K562 (cell line): ENCODE data around the gene ANKFN1. TPM values are rescaled to one million over a fixed set of nuclear protein-coding genes. Genes with fewer than 3 reads are reported as not detected.

ENCODE experiments used
- ATAC-seq: fragments of 200-7000 bp; cut with Tn5 transposase; 3 replicates; pipeline ENCODE4 v1.9.1; 2020; ENCODE audit warnings: moderate library complexity
- BruUV-seq: library from RNA; stranded (reverse); fragments of 400-500 nt; replicated peaks from 2 replicates; lab custom pipeline; 2021; lab: Mats Ljungman, UMichigan
- CTCF ChIA-PET: fragments of 300-600 bp; formaldehyde crosslinking; extraction: SDS; loops from one replicate; lab custom pipeline; 2021; ENCODE audit warnings: low intra/inter-chr PET ratio; lab: Yijun Ruan, JAX
- POLR2A ChIA-PET: fragments of 300-600, 350-650 bp; sonication (Branson Sonifier 250); formaldehyde crosslinking; extraction: SDS; loops from one replicate; lab custom pipeline; 2021; ENCODE audit warnings: antibody characterized with exemption, inconsistent platforms; lab: Yijun Ruan, JAX
- DNase-seq, 4 experiments: peaks; one replicate each; pipeline versions ENCODE4 v3.0.0 to v3.0.0-alpha.2; 2011 to 2018; ENCODE audit warnings: low spot score in 3 of 4, mixed read lengths in 3 of 4; ENCODE audit errors: extremely low read depth in 1 of 4
- FAIRE-seq: peaks from 2 replicates; lab custom pipeline; 2011; peaks lifted over from hg19 to GRCh38; lab: Jason Lieb, UNC
- H2AFZ ChIP-seq: 2 replicates; pipeline ENCODE4 v1.6.0; 2011; ENCODE audit warnings: low read depth, low read length, control low read depth, inconsistent platforms
- H3K27ac ChIP-seq: fragments of 200-600 bp; 3 replicates; pipeline ENCODE4 v1.8.0; 2011; ENCODE audit warnings: low read depth, mild to moderate bottlenecking, control low read depth, inconsistent platforms, low read length, moderate library complexity, mixed read lengths; ENCODE audit errors: extremely low read depth
- H3K27me3 ChIP-seq, 2 experiments: fragments of 300-600 bp in 1 of 2; 2 replicates in 1 of 2; 3 replicates in 1 of 2; pipeline versions ENCODE4 v1.6.0 to v1.8.0; 2011; ENCODE audit warnings: inconsistent platforms in 2 of 2, low read length in 2 of 2, mild to moderate bottlenecking in 1 of 2, mixed read lengths in 1 of 2, moderate library complexity in 1 of 2; ENCODE audit not compliant: control insufficient read depth in 2 of 2, insufficient read depth in 2 of 2
- H3K36me3 ChIP-seq: fragments of 300-600 bp; 3 replicates; pipeline ENCODE4 v1.8.0; 2011; ENCODE audit warnings: mild to moderate bottlenecking, low read length, inconsistent platforms; ENCODE audit not compliant: control insufficient read depth, insufficient read depth
- H3K4me1 ChIP-seq, 2 experiments: fragments of 200-600 bp in 1 of 2; replicated peaks in 1 of 2; 2 replicates in 1 of 2; 3 replicates in 1 of 2; pipeline versions ENCODE4 v1.5.1 to v1.8.0; 2011; ENCODE audit warnings: inconsistent platforms in 2 of 2, low read length in 2 of 2, mild to moderate bottlenecking in 1 of 2, mixed read lengths in 1 of 2, moderate library complexity in 1 of 2; ENCODE audit not compliant: control insufficient read depth in 2 of 2, insufficient read depth in 2 of 2
- H3K4me2 ChIP-seq: 2 replicates; pipeline ENCODE4 v1.6.1; 2011; ENCODE audit warnings: low read length, control low read depth, inconsistent platforms, mixed read lengths; ENCODE audit not compliant: insufficient read depth
- H3K4me3 ChIP-seq: fragments of 200-600 bp; sonication (generic), shearing (Covaris generic); 2 replicates; pipeline ENCODE4 v1.5.1; 2016; ENCODE audit warnings: control low read depth, inconsistent platforms
- H3K79me2 ChIP-seq: fragments of 200-600 bp; 3 replicates; pipeline ENCODE4 v1.8.0; 2011; ENCODE audit warnings: low read length, inconsistent platforms; ENCODE audit not compliant: control insufficient read depth, insufficient read depth
- H3K9ac ChIP-seq, 2 experiments: 2 replicates each; pipeline versions ENCODE4 v1.6.0 to v1.6.1; 2011; ENCODE audit warnings: low read depth in 2 of 2, low read length in 2 of 2, control low read depth in 1 of 2, inconsistent platforms in 1 of 2, mild to moderate bottlenecking in 1 of 2, mixed read lengths in 1 of 2; ENCODE audit not compliant: insufficient read depth in 1 of 2
- H3K9me1 ChIP-seq: one replicate; pipeline ENCODE4 v1.6.0; 2011; ENCODE audit warnings: inconsistent platforms, mild to moderate bottlenecking, low read length, moderate library complexity; ENCODE audit not compliant: control insufficient read depth, insufficient read depth
- H3K9me3 ChIP-seq: replicated peaks from 2 replicates; pipeline ENCODE4 v1.5.1; 2011; ENCODE audit warnings: low read depth, low read length, inconsistent platforms; ENCODE audit not compliant: control insufficient read depth, insufficient read depth
- H4K20me1 ChIP-seq: replicated peaks from 2 replicates; pipeline ENCODE4 v1.6.1; 2011; ENCODE audit warnings: low read length, inconsistent platforms, mixed read lengths; ENCODE audit not compliant: control insufficient read depth, insufficient read depth
- BDP1 ChIP-seq: IDR thresholded peaks from 3 replicates; pipeline ENCODE4 v1.6.1; 2011; ENCODE audit not compliant: insufficient read length, insufficient read depth
- CHD1 ChIP-seq: fragments of 200-600 bp; sonication (generic); IDR thresholded peaks from one replicate; pipeline ENCODE4 v1.6.1; 2012; ENCODE audit warnings: mild to moderate bottlenecking, moderate library complexity, low read length, inconsistent platforms
- ETV6 ChIP-seq, 3 experiments: fragments of 150-350 bp in 1 of 3; sonication (generic) in 1 of 3; formaldehyde crosslinking in 1 of 3; IDR thresholded peaks; 2 replicates each; pipeline versions ENCODE4 v1.6.1 to v1.8.0; 2014 to 2022; ENCODE audit warnings: borderline replicate concordance in 2 of 3, low read depth in 2 of 3, antibody characterized with exemption in 1 of 3, low read length in 1 of 3, mild to moderate bottlenecking in 1 of 3, missing genetic modification reagents in 1 of 3
- GATA2 ChIP-seq: sonication (generic); formaldehyde crosslinking; IDR thresholded peaks from 2 replicates; pipeline ENCODE4 v1.4.0; 2020; ENCODE audit warnings: mild to moderate bottlenecking, missing genetic modification reagents
- KDM5B ChIP-seq: fragments of 200-600 bp; sonication (generic); IDR thresholded peaks from 2 replicates; pipeline ENCODE4 v1.6.1; 2012; ENCODE audit warnings: low read depth, mild to moderate bottlenecking, moderate library complexity, low read length, control low read depth, inconsistent platforms; ENCODE audit not compliant: insufficient replicate concordance
- MECOM ChIP-seq: fragments of 250-450 bp; sonication (Bioruptor Pico); IDR thresholded peaks from 2 replicates; pipeline ENCODE4 v1.8.0; 2022; ENCODE audit warnings: inconsistent platforms
- MED1 ChIP-seq: sonication (generic); formaldehyde crosslinking; IDR thresholded peaks from 2 replicates; pipeline ENCODE4 v1.8.1; 2023; ENCODE audit warnings: missing genetic modification reagents, borderline replicate concordance
- PHF20 ChIP-seq: fragments of 450-650 bp; IDR thresholded peaks from 2 replicates; pipeline ENCODE4 v1.6.1; 2018; ENCODE audit not compliant: partially characterized antibody
- RNF2 ChIP-seq: sonication (generic); IDR thresholded peaks from 2 replicates; pipeline ENCODE4 v1.6.1; 2016
- SRSF7 ChIP-seq: fragments of 200-400 bp; formaldehyde crosslinking; optimal IDR thresholded peaks from 2 replicates; pipeline ENCODE3; 2017; ENCODE audit warnings: mild to moderate bottlenecking, low read depth, low read length
- STAG1 ChIP-seq: sonication (generic); formaldehyde crosslinking; IDR thresholded peaks from 2 replicates; pipeline ENCODE4 v1.5.0; 2020; ENCODE audit warnings: missing genetic modification reagents, borderline replicate concordance
- TCF7L2 ChIP-seq: fragments of 150-350 bp; IDR thresholded peaks from 2 replicates; pipeline ENCODE4 v1.6.1; 2016; ENCODE audit warnings: low read depth, mild to moderate bottlenecking, low read length, moderate library complexity
- TRIM24 ChIP-seq, 2 experiments: fragments of 450-650 bp; IDR thresholded peaks; 2 replicates each; pipeline ENCODE4 v1.6.1; 2016
- ZC3H8 ChIP-seq: fragments of 450-650 bp; IDR thresholded peaks from 2 replicates; pipeline ENCODE4 v1.6.1; 2017
- ZNF24 ChIP-seq: fragments of 450-650 bp; IDR thresholded peaks from 2 replicates; pipeline ENCODE4 v1.6.1; 2016
- ZNF3 ChIP-seq: fragments of 250-450 bp; sonication (Bioruptor Pico); IDR thresholded peaks from 2 replicates; pipeline ENCODE4 v1.5.0; 2021; ENCODE audit warnings: mild to moderate bottlenecking, moderate library complexity
- ZNF785 ChIP-seq: fragments of 250-450 bp; sonication (Bioruptor Pico); IDR thresholded peaks from 2 replicates; pipeline ENCODE4 v1.4.0; 2020; ENCODE audit warnings: mild to moderate bottlenecking
- WGBS: fragments of 100-300 bp; shearing (Covaris generic); methylation state at CpG from one replicate; pipeline ENCODE4 v1.1.6; 2016; ENCODE audit warnings: low coverage, mixed read lengths; ENCODE audit not compliant: insufficient coverage; ENCODE audit errors: missing lambda C conversion rate; 5-methylcytosine and 5-hydroxymethylcytosine counted together
- in situ Hi-C: fragments of 300-500 bp; cut with MboI; formaldehyde crosslinking; loops from 4 replicates; pipeline ENCODE4 v1.15.0; 2018; ENCODE audit warnings: inconsistent platforms, mixed read lengths
- intact Hi-C: fragments of 100-400 bp; cut with micrococcal nuclease; formaldehyde crosslinking; loops from 2 replicates; pipeline ENCODE4 v1.14.2; 2022
- polyA plus RNA-seq, 8 experiments: library from polyadenylated mRNA; depleted of rRNA in 4 of 8; stranded (reverse) in 5 of 8; unstranded in 3 of 8; fragments of >200 nt; fragmentation: Nextera tagmentation in 2 of 8; fragmentation: Illumina TruSeq in 1 of 8; extraction: Ambion mirVana in 2 of 8; extraction: Trizol in 1 of 8; gene quantifications; 2 replicates each; pipeline versions ENCODE4 v1.2.1 to v1.2.3, GENCODE V29; 2011 to 2014; ENCODE audit warnings: inconsistent platforms in 1 of 8, missing spikeins in 1 of 8
- total RNA-seq, 7 experiments: library from RNA; depleted of rRNA in 6 of 7; stranded (reverse); fragments of >200 nt in 6 of 7; fragmentation: Illumina TruSeq in 2 of 7; extraction: Trizol in 2 of 7; gene quantifications; 2 replicates each; pipeline versions ENCODE4 v1.2.1 to v1.2.3, GENCODE V29; 2011 to 2021; ENCODE audit warnings: low replicate concordance in 1 of 7
- TF ChIP-seq, protein P1 (sequence below): sonication (generic); formaldehyde crosslinking; IDR thresholded peaks from 2 replicates; pipeline ENCODE4 v1.8.0; 2023; ENCODE audit warnings: mild to moderate bottlenecking, missing genetic modification reagents

ANKFN1 gene
- total and polyA plus RNA-seq, 9 of the 15 experiments (the other 6 are each of a cell fraction or from before 2014, with no cell fraction given), result 0.04 to 0.39 (median 0.15) TPM; not detected in 1

DNA sequence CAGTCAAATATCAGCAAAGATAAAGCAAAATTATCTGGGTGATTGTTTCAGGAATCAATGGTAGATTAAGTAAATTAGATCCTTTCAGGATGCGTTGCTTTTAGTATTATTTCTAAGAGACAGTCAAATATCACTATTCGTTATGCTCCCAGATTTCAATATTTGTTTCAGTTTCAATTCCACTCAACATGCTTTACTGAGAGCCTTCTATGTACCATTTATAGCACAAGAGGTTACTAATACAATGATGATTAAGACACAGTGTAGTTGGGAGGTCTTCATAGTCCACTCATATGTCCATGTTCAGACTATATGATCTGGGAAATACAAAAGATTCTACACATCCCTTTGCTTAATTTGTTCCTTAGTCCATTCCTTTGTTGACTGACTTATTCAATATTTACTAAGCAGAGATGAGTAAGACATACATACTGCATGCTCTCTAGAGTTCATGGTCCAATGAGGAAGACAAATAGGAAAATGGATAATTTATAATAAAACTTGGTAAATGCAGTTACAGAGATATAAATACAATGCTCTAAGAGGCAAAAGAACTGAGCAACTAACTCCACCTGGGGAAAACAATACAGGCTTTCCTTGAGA is 352.0 kb downstream of the ANKFN1 start:
- Histone ChIP-seq H3K9ac (no peak overlapping the region), H3K4me2 (no peak overlapping the region), H4K20me1 (no peaks in the 10 kb centered on the region), H3K36me3 (no peaks in the 10 kb centered on the region), H3K27ac (no peak overlapping the region), H3K27me3 (peaks cover 0 to 3% of the 10 kb centered on the region in 2 experiments; a peak in 1 of 5 replicates), H2AFZ (no peak overlapping the region), H3K79me2 (no peaks in the 10 kb centered on the region), H3K4me1 (no peaks in the 10 kb centered on the region), H3K9me1 (no peaks in the 10 kb centered on the region), H3K4me3 (no peak overlapping the region), H3K9me3 (no peaks in the 10 kb centered on the region)
- ATAC-seq (no peak), FAIRE-seq (no peak), DNase-seq (no peak)
- TF ChIP-seq TCF7L2, result no peak
- no peak for TF ChIP-seq CHD1
- no peak for TF ChIP-seq MECOM (CRISPR knock-in tag)
- TF ChIP-seq BDP1, result no peak
- no peak for TF ChIP-seq MED1 (CRISPR knock-in tag)
- no peak for TF ChIP-seq ZNF785 (CRISPR knock-in tag)
- TF ChIP-seq, protein P1, sequence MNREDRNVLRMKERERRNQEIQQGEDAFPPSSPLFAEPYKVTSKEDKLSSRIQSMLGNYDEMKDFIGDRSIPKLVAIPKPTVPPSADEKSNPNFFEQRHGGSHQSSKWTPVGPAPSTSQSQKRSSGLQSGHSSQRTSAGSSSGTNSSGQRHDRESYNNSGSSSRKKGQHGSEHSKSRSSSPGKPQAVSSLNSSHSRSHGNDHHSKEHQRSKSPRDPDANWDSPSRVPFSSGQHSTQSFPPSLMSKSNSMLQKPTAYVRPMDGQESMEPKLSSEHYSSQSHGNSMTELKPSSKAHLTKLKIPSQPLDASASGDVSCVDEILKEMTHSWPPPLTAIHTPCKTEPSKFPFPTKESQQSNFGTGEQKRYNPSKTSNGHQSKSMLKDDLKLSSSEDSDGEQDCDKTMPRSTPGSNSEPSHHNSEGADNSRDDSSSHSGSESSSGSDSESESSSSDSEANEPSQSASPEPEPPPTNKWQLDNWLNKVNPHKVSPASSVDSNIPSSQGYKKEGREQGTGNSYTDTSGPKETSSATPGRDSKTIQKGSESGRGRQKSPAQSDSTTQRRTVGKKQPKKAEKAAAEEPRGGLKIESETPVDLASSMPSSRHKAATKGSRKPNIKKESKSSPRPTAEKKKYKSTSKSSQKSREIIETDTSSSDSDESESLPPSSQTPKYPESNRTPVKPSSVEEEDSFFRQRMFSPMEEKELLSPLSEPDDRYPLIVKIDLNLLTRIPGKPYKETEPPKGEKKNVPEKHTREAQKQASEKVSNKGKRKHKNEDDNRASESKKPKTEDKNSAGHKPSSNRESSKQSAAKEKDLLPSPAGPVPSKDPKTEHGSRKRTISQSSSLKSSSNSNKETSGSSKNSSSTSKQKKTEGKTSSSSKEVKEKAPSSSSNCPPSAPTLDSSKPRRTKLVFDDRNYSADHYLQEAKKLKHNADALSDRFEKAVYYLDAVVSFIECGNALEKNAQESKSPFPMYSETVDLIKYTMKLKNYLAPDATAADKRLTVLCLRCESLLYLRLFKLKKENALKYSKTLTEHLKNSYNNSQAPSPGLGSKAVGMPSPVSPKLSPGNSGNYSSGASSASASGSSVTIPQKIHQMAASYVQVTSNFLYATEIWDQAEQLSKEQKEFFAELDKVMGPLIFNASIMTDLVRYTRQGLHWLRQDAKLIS (CRISPR knock-in tag), result no peak
- TF ChIP-seq STAG1 (CRISPR knock-in tag), result no peak
- TF ChIP-seq ZC3H8, result no peak
- TF ChIP-seq ETV6 (IDR thresholded peaks at IDR 0.05; ENCODE audit: borderline replicate concordance in 1 of 2, low read depth in 2 of 2, low read length in 1 of 2), result no peak
- TF ChIP-seq ETV6 (CRISPR knock-in tag; IDR thresholded peaks at IDR 0.05; ENCODE audit: borderline replicate concordance), result no peak
- TF ChIP-seq GATA2 (CRISPR knock-in tag), result no peak
- TF ChIP-seq TRIM24 (IDR thresholded peaks at IDR 0.05), result no peak
- no peak for TF ChIP-seq SRSF7
- TF ChIP-seq ZNF24, result no peak
- TF ChIP-seq RNF2, result no peak
- no peak for TF ChIP-seq ZNF3 (CRISPR knock-in tag)
- TF ChIP-seq KDM5B, result no peak
- no peak for TF ChIP-seq PHF20
- intact Hi-C loops, result no loop called here
- ChIA-PET CTCF (no interaction called here), POLR2A (no interaction called here)
- BruUV-seq, result no TSS peak
- WGBS, result 0% methylated on average over 2 of the region's 2 CpGs
- in situ Hi-C loops, result no loop called here
